MM.1S (cell line): ENCODE measurements around the gene ZNF771.

Experiments
- EZH2phosphoT487 ChIP-seq: fragments of 300-600 bp; sonication (generic); IDR thresholded peaks from 2 replicates; pipeline ENCODE4 v1.6.1; 2018; ENCODE audit warnings: antibody characterized with exemption, low read length
- TF ChIP-seq, protein P1 (sequence below): fragments of 300-600 bp; sonication (generic); IDR thresholded peaks from 2 replicates; pipeline ENCODE4 v1.5.1; 2016; ENCODE audit warnings: antibody characterized with exemption, low read length, mixed read lengths

DNA sequence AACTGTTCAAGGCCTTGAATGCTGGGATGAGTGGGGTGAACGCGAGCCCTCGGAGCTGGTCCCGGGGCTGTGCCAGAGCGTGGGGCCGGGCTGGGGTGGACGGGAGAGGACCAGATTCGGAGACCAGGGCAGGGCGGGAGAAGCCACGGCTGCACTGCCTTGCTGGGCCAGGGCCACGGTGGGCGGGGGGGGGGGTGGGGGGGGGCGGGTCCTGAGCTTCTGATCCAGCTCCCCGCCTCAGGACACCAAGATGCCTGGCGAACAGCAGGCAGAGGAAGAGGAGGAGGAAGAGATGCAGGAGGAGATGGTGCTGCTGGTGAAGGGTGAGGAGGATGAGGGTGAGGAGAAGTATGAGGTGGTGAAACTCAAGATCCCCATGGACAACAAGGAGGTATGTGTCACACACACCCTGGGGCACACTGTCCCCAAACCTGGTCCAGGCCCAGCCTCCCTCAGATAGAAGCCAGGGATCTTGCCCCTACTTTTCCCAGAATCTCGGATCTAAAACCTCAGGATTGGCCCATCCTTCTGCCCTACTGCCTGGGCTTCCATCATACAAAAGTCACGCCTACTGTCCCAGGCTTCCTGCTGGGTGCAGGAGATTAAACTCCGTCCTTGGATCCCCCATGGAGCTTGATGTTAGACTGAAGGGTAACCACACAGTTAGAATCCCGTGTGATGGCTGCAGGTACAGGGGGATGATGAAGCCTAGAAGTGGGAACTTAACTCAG lies 563 bp downstream of the ZNF771 start:
- TF ChIP-seq, protein P1, sequence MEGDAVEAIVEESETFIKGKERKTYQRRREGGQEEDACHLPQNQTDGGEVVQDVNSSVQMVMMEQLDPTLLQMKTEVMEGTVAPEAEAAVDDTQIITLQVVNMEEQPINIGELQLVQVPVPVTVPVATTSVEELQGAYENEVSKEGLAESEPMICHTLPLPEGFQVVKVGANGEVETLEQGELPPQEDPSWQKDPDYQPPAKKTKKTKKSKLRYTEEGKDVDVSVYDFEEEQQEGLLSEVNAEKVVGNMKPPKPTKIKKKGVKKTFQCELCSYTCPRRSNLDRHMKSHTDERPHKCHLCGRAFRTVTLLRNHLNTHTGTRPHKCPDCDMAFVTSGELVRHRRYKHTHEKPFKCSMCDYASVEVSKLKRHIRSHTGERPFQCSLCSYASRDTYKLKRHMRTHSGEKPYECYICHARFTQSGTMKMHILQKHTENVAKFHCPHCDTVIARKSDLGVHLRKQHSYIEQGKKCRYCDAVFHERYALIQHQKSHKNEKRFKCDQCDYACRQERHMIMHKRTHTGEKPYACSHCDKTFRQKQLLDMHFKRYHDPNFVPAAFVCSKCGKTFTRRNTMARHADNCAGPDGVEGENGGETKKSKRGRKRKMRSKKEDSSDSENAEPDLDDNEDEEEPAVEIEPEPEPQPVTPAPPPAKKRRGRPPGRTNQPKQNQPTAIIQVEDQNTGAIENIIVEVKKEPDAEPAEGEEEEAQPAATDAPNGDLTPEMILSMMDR: no peak
- TF ChIP-seq EZH2phosphoT487: no peak
